HepG2 (cell line): ENCODE data around the gene PDE3B. TPM values are rescaled to one million over a fixed set of nuclear protein-coding genes. Genes with fewer than 3 reads are reported as not detected.
A peak's percentile ranks its signal among the peaks of the same experiment; 100 is the strongest.

ENCODE experiments used
- HNRNPL ChIP-seq: fragments of 200-400 bp; formaldehyde crosslinking; IDR thresholded peaks from 2 replicates; pipeline ENCODE4 v1.6.1; 2017; ENCODE audit warnings: mild to moderate bottlenecking, low read depth, low read length
- TGIF2 ChIP-seq: IDR thresholded peaks from 2 replicates; pipeline ENCODE4 v1.6.1; 2016; ENCODE audit warnings: control low read depth, missing compliant biosample characterization
- TSC22D2 ChIP-seq: sonication (generic); formaldehyde crosslinking; IDR thresholded peaks from 2 replicates; pipeline ENCODE4 v1.5.1; 2020; ENCODE audit warnings: missing genetic modification reagents, mild to moderate bottlenecking, borderline replicate concordance
- ZFY ChIP-seq: sonication (generic); formaldehyde crosslinking; IDR thresholded peaks from 2 replicates; pipeline ENCODE4 v1.4.0; 2020; ENCODE audit warnings: missing genetic modification reagents
- ZMAT3 ChIP-seq: sonication (generic); formaldehyde crosslinking; conservative IDR thresholded peaks from 2 replicates; pipeline ENCODE4 v1.7.0; 2021; ENCODE audit warnings: missing genetic modification reagents
- ZNF224 ChIP-seq: sonication (generic); formaldehyde crosslinking; IDR thresholded peaks from 2 replicates; pipeline ENCODE4 v1.5.0; 2020; ENCODE audit warnings: mild to moderate bottlenecking, missing genetic modification reagents
- ZNF350 ChIP-seq: sonication (generic); formaldehyde crosslinking; IDR thresholded peaks from 2 replicates; pipeline ENCODE4 v1.4.0; 2020; ENCODE audit warnings: mild to moderate bottlenecking, low read depth, missing genetic modification reagents, borderline replicate concordance
- ZNF75D ChIP-seq: sonication (generic); formaldehyde crosslinking; IDR thresholded peaks from 2 replicates; pipeline ENCODE4 v1.8.1; 2023; ENCODE audit warnings: missing genetic modification reagents, mild to moderate bottlenecking, borderline replicate concordance
- ZNF777 ChIP-seq: sonication (generic); formaldehyde crosslinking; IDR thresholded peaks from 2 replicates; pipeline ENCODE4 v1.4.0; 2020; ENCODE audit warnings: missing genetic modification reagents
- polyA plus RNA-seq, 8 experiments: library from polyadenylated mRNA; depleted of rRNA in 3 of 8; stranded (reverse) in 7 of 8; unstranded in 1 of 8; fragments of >200 nt; fragmentation: Illumina TruSeq in 4 of 8; extraction: Trizol in 4 of 8; gene quantifications; 2 replicates each; pipeline versions ENCODE4 v1.2.1 to v1.2.3, GENCODE V29; 2011 to 2016; ENCODE audit warnings: low read depth in 4 of 8, missing spikeins in 1 of 8, mixed read lengths in 1 of 8; ENCODE audit not compliant: insufficient read depth in 1 of 8
- total RNA-seq, 5 experiments: library from RNA; depleted of rRNA; stranded (reverse); fragments of >200 nt; fragmentation: Illumina TruSeq; extraction: Trizol; gene quantifications; 2 replicates each; pipeline ENCODE4 v1.2.3, GENCODE V29; 2016; ENCODE audit warnings: low read depth in 1 of 5
- TF ChIP-seq, protein P1 (sequence below): sonication (generic); formaldehyde crosslinking; IDR thresholded peaks from 2 replicates; pipeline ENCODE4 v1.4.0; 2020; ENCODE audit warnings: missing genetic modification reagents
- TF ChIP-seq, protein P2 (sequence below): sonication (generic); formaldehyde crosslinking; IDR thresholded peaks from 2 replicates; pipeline ENCODE4 v1.4.0; 2020; ENCODE audit warnings: missing genetic modification reagents, borderline replicate concordance
- TF ChIP-seq, protein P3 (sequence below): sonication (generic); formaldehyde crosslinking; IDR thresholded peaks from 2 replicates; pipeline ENCODE4 v1.4.0; 2020; ENCODE audit warnings: missing genetic modification reagents
- TF ChIP-seq, protein P4 (sequence below): sonication (generic); formaldehyde crosslinking; IDR thresholded peaks from 2 replicates; pipeline ENCODE4 v1.4.0; 2020; ENCODE audit warnings: mild to moderate bottlenecking, missing genetic modification reagents
- TF ChIP-seq, protein P5 (sequence below): IDR thresholded peaks from 2 replicates; pipeline ENCODE4 v1.6.1; 2018; ENCODE audit warnings: missing genetic modification reagents, mild to moderate bottlenecking, missing compliant biosample characterization
- TF ChIP-seq, protein P6 (sequence below): sonication (generic); formaldehyde crosslinking; IDR thresholded peaks from 2 replicates; pipeline ENCODE4 v1.5.1; 2020; ENCODE audit warnings: missing genetic modification reagents, mild to moderate bottlenecking, borderline replicate concordance

The PDE3B gene
- total and polyA plus RNA-seq, 2 of the 13 experiments (the other 11 are each of a cell fraction or from before 2014, with no cell fraction given) = 14.1 to 26.5 TPM

DNA sequence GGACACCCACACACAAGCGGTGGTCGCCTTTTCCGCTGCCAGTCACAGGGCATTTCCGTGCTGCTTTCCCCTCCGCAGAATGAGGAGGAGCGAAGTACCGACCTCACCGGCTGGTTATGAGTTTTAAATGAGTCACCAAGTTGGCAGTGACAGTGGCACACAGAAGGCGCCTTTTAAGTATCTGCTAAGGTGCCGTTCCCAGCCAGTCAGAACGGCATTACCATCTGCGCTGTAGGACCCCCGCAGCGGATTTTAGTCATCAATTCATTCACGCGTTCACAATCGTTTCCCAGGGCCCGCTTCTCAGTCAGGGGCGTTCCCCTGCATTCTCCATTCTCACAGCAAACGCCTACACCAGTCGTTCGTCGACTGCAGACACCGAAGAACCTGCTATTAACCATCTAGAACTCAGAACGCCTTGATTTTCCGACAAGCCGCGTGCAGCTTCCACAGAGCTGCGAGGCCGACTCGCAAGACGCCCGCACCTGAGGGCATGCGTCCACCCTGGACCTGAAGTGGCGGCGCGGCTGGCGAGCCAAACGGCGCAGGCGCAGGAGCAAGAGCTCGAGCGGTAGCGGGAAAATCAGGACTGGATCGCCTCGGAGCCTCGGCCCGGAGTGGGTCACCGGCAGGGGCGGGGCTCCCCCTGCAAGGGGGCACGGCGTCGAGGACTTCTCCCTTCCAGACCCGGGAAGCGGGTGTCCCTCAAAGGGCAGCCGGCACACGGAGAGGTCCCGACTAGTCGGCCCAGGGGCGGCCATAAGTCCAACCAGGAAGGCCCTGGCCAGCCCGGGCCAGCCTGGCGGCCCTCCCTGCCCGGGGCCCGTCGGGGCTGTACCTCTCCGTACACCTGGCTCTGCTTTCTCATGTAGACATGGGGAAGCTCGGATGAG lies 247.8 kb downstream of the PDE3B start (continued):
- TF ChIP-seq, protein P1, sequence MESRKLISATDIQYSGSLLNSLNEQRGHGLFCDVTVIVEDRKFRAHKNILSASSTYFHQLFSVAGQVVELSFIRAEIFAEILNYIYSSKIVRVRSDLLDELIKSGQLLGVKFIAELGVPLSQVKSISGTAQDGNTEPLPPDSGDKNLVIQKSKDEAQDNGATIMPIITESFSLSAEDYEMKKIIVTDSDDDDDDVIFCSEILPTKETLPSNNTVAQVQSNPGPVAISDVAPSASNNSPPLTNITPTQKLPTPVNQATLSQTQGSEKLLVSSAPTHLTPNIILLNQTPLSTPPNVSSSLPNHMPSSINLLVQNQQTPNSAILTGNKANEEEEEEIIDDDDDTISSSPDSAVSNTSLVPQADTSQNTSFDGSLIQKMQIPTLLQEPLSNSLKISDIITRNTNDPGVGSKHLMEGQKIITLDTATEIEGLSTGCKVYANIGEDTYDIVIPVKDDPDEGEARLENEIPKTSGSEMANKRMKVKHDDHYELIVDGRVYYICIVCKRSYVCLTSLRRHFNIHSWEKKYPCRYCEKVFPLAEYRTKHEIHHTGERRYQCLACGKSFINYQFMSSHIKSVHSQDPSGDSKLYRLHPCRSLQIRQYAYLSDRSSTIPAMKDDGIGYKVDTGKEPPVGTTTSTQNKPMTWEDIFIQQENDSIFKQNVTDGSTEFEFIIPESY = peak; percentile 67
- TF ChIP-seq ZMAT3 (no peak), TSC22D2 (CRISPR knock-in tag) (no peak), ZFY (CRISPR knock-in tag) (0 out of 2 replicates have a peak, but pooled peaks have one; percentile 38), TGIF2 (no peak), ZNF777 (CRISPR knock-in tag) (peak; percentile 96), ZNF350 (CRISPR knock-in tag) (no peak), ZNF224 (no peak), HNRNPL (0 out of 2 replicates have a peak, but pooled peaks have one; percentile 17), ZNF75D (CRISPR knock-in tag) (no peak)
- TF ChIP-seq, protein P2, sequence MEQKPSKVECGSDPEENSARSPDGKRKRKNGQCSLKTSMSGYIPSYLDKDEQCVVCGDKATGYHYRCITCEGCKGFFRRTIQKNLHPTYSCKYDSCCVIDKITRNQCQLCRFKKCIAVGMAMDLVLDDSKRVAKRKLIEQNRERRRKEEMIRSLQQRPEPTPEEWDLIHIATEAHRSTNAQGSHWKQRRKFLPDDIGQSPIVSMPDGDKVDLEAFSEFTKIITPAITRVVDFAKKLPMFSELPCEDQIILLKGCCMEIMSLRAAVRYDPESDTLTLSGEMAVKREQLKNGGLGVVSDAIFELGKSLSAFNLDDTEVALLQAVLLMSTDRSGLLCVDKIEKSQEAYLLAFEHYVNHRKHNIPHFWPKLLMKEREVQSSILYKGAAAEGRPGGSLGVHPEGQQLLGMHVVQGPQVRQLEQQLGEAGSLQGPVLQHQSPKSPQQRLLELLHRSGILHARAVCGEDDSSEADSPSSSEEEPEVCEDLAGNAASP (CRISPR knock-in tag) = no peak
- TF ChIP-seq, protein P3, sequence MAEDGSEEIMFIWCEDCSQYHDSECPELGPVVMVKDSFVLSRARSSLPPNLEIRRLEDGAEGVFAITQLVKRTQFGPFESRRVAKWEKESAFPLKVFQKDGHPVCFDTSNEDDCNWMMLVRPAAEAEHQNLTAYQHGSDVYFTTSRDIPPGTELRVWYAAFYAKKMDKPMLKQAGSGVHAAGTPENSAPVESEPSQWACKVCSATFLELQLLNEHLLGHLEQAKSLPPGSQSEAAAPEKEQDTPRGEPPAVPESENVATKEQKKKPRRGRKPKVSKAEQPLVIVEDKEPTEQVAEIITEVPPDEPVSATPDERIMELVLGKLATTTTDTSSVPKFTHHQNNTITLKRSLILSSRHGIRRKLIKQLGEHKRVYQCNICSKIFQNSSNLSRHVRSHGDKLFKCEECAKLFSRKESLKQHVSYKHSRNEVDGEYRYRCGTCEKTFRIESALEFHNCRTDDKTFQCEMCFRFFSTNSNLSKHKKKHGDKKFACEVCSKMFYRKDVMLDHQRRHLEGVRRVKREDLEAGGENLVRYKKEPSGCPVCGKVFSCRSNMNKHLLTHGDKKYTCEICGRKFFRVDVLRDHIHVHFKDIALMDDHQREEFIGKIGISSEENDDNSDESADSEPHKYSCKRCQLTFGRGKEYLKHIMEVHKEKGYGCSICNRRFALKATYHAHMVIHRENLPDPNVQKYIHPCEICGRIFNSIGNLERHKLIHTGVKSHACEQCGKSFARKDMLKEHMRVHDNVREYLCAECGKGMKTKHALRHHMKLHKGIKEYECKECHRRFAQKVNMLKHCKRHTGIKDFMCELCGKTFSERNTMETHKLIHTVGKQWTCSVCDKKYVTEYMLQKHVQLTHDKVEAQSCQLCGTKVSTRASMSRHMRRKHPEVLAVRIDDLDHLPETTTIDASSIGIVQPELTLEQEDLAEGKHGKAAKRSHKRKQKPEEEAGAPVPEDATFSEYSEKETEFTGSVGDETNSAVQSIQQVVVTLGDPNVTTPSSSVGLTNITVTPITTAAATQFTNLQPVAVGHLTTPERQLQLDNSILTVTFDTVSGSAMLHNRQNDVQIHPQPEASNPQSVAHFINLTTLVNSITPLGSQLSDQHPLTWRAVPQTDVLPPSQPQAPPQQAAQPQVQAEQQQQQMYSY (CRISPR knock-in tag) = peak; percentile 95
- TF ChIP-seq, protein P4, sequence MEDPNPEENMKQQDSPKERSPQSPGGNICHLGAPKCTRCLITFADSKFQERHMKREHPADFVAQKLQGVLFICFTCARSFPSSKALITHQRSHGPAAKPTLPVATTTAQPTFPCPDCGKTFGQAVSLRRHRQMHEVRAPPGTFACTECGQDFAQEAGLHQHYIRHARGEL = no peak
- TF ChIP-seq, protein P5, sequence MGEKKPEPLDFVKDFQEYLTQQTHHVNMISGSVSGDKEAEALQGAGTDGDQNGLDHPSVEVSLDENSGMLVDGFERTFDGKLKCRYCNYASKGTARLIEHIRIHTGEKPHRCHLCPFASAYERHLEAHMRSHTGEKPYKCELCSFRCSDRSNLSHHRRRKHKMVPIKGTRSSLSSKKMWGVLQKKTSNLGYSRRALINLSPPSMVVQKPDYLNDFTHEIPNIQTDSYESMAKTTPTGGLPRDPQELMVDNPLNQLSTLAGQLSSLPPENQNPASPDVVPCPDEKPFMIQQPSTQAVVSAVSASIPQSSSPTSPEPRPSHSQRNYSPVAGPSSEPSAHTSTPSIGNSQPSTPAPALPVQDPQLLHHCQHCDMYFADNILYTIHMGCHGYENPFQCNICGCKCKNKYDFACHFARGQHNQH (CRISPR knock-in tag) = no peak
- TF ChIP-seq, protein P6, sequence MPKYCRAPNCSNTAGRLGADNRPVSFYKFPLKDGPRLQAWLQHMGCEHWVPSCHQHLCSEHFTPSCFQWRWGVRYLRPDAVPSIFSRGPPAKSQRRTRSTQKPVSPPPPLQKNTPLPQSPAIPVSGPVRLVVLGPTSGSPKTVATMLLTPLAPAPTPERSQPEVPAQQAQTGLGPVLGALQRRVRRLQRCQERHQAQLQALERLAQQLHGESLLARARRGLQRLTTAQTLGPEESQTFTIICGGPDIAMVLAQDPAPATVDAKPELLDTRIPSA = no peak
